ENCODE measurements around the gene CPNE7.
"Not testable (repeated sequence)": the region's sequence is repeated elsewhere in the genome, so short reads cannot be mapped to it uniquely, and the experiment has no call there.

The CPNE7 gene

DNA sequence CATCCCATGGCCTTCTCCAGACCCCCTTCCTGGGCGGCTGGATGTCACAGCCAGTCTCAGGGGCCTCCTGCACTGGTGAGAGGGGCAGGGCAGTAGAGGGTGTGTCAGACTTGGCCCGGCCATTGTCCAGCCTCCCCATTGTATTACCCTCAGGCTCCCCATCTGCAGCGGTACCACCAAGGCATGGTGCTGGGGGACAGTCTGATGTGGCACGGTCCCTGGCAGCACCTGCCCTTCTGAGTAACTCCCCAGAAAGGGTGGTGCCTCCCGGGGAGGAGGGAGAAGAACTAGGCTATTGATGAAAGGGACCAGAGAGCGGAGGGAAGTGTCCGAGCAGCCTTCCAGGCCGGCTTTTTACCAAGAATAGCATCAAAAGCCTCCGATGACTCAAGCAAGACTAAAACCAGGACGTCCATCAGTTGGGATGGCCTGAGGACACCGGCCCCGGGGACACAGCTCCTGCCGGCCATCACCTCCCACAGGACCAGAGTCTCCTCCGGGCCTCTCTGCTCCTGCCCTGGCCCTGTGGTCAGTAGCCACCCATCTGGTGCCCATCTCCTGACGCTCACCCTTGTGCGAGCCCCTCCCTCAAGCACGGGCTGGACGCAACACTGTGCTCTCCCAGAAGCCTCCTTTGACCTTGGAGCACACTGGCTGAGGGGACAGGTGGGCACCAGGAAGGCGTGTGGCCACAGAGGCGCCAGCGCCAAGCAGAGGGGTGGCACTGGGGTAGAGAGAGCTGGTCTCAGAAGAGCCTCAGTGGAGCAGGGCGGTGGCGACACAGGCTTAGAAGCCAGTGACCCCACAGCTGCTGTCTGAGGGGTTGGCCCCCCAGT is 5.8 kb upstream of the CPNE7 start:
- no peak for DNase-seq

- DNase-seq = no peak
These were observed 5.1 kb upstream of the CPNE7 start for GRCh38 chr16:89570342-89570923.

DNA sequence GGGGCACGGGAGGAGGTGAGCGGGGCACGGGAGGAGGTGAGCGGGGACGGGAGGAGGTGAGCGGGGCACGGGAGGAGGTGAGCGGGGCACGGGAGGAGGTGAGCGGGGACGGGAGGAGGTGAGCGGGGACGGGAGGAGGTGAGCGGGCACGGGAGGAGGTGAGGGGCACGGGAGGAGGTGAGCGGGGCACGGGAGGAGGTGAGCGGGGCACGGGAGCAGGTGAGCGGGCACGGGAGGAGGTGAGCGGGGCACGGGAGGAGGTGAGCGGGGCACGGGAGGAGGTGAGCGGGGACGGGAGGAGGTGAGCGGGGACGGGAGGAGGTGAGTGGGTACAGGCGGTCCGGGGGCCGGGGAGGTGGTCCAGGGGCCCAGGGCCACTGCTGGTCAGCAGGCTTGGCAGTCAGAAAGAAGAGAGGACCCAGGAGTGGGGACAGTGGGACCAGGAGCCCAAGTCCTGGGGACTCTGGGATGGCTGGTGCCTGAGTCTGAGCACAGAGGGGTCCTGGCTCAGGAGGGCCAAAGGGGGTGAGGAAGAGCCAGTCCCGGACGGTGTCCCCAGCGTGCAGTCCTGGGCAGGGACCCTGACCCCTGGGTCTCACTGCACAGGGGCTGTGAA is 4.5 kb upstream of the CPNE7 start:
- DNase-seq = not testable (repeated sequence)

- no peak for DNase-seq
These were observed 3.9 kb upstream of the CPNE7 start for GRCh38 chr16:89571636-89572035.

- DNase-seq = no peak
These were observed 3.5 kb upstream of the CPNE7 start for GRCh38 chr16:89572073-89572484.

DNA sequence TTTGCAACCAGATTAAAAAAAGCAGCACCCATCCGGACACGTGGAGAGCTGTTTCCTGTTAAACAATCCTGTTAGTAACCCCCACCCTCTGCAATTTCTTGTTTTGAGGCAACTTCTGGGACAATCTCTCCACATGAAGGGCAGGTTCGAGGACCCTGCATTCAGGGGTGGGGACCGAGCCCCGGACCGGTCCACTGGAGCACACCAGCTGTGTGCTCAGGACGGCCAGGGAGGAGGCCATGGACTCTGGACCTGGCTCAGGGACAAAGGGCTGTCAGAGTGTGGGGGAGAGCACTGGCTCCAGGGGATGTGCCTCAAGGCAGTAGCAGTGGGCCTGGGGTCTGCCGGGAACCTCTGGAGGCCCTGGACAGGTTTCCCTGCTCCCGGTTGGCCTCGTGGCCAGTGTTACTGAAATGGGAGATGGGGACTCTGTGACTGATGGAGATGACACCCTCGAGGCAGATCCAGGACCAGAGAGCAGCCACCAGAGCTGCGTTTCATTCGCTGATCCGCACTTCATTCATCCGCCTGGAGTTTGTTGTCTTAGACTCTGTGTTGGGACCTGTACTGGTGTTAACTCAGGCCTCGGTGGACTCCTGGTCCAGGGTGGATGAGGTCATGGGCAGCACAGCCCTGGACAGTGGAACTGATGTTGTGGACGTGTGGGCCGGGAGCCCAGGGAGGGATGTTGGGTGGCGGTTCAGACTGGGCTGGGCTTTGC is 2.9 kb upstream of the CPNE7 start:
- no peak for DNase-seq

DNA sequence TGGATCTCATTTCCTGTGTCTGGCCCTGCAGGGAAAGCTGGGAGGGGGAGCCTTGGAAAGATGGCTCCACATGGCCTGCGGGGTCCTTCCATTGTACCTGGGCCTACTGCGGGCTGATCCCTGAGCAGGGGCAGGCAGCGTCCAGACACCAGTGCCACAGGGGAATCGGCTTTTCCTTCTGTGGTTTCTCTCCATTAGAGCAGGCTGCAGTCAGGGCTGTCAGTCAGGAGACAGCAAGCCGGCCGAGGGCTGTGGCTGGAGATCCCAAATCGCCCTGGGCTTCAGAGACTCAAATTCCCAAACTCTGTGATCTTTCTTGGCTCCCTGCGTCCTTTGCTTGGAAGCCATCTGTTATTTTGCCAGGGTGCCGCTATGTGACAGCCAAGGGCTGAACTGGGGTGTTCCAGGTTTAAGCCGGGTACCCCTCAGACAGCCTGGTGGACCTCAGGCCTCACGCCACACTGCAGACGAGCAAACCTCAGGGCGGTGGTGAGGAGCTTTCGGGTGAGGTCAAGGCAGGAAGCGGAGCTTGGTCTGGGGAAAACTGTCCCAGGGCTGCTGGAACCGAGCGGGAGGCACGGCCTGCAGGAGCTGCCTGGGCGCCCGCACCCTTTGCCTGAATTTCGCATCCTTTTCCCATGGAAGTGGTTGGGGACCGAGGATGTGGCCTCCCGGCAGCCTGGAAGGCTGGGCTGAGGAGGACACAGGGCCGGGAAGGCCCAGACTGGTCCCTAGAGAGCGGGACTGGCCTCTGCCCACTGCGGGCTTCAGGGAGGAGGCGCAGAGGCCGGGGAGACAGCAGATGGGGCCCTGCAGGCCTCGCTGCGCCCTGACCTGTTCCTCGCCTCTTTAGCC is 1.5 kb upstream of the CPNE7 start:
- DNase-seq = no peak

- DNase-seq = peak; percentile 47
These were observed 794 bp upstream of the CPNE7 start for GRCh38 chr16:89574681-89575246.

- DNase-seq = no peak
These were observed 846 bp downstream of the CPNE7 start for GRCh38 chr16:89576153-89577054.

- DNase-seq = no peak
These were observed 1.6 kb downstream of the CPNE7 start for GRCh38 chr16:89577055-89577759.

DNA sequence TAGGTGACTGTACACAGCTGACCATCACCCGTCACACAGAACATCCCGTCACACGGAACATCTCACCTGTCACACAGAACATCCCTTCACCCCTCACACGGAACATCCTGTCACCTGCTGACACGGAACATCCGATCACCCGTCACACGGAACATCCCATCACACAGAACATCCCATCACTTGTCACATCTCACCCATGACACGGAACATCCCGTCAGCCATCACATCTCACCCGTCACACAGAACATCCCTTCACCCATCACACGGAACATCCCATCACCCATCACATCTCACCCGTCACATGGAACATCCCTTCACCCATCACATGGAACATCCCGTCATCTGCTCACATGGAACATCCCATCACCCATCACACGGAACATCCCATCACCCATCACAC is 3.8 kb downstream of the CPNE7 start:
- no peak for DNase-seq

DNA sequence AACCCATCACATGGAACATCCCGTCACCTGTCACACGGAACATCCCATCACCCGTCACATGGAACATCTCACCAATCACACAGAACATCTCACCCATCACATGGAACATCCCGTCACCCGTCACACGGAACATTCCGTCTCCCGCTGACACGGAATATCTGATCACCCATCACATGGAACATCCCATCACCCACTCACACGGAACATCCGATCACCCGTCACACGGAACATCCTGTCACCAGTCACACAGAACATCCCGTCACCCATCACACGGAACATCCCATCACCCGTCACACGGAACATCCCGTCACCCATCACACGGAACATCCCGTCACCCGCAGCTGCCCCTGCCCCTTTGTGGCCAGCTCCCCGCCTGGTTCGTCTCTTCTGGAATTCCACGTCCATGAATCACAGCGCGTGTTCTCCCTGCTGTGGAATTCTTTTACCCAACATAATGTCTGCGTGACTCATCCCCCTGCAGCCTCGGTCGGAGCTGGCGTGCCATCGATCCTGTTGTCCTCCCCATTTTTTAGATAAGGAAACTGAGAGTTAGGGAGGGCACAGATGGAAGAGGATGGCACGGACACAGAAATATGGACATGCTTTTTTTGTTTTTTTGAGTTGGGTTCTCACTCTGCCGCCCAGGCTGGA is 5.6 kb downstream of the CPNE7 start:
- DNase-seq = no peak

- DNase-seq = no peak
These were observed 6.5 kb downstream of the CPNE7 start for GRCh38 chr16:89581861-89582563.

DNA sequence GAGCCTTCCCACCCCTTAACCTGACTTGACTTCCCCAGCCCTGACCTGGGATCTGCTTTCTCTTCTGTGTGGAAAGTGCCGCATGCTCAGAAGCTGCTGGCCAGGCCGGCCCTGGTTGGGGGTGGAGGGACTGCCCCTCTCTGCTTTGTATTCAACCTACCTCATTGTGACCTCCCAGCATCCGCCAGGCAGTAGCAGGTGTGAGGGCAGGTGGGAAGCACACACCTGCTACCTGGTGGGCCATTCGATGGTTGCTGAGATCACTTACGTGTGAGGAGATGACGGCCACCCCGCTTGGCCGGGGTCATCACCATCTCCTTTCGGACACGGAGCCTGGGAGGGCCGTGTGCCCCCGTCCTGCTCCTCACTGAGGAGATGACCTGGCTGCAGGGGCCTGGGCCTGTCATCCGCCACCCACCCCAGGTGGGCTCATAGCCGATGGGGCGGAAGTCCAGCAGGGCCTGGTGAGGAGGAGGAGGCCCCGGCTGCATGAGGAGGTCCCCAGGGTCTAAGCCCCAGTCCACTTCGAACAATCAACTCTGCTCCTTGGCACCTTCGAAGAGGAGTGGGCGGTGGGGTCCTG is 7.1 kb downstream of the CPNE7 start:
- no peak for DNase-seq

DNA sequence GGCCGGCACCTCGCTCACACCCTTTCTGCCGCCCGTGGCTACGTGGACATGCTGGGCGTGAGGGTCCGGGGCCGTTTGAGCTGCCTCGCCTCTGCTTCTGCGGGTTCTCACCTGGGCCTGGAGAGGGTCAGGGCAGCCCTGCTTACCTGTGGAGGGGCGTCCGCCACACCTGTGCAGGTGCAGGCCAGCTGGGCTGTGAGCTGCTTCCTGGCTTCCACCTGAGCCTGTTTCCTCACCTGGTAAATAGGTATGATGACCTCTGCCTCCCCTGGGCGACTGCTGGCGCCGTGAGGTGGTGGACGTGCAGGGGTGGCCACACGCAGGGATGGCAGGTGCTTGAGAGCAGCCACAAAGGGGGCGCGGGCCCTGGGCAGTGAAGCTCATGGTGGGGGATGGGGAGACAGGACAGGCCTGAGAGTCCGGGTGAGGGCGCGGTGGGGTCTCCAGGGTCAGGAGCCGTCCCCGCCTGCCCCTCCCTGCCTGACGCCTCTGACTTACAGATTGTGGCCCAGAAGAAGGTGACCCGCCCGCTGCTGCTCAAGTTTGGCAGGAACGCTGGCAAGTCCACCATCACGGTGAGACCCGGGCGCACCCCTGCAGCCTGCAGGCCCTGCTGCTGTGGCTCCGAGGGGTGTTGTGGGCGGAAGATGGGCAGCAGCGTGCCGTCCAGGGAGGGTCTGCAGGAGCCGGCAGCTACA is 7.8 kb downstream of the CPNE7 start:
- DNase-seq = no peak

GRCh38 chr16:89583895-89584644 is 8.5 kb downstream of the CPNE7 start:
- no peak for DNase-seq
